Measurements from ENCODE around the gene TNS2. TPM values are rescaled to one million over a fixed set of nuclear protein-coding genes. Genes with fewer than 3 reads are reported as not detected.

Gene TNS2
- total and polyA plus RNA-seq, 2 of the 13 experiments (the other 11 are each of a cell fraction or from before 2014, with no cell fraction given), result 8.9 to 20.4 TPM

- TF ChIP-seq RXRA (CRISPR knock-in tag; IDR thresholded peaks at IDR 0.05) (peak; percentile 54; the same call in 1 of the 2 replicates), CEBPZ (IDR thresholded peaks at IDR 0.05; ENCODE audit: low read length) (no peak), ZNF816 (CRISPR knock-in tag; IDR thresholded peaks at IDR 0.05; ENCODE audit: borderline replicate concordance) (no peak), ONECUT2 (CRISPR knock-in tag; IDR thresholded peaks at IDR 0.05) (no peak), CREM (IDR thresholded peaks at IDR 0.05) (peak; percentile 17; the same call in 1 of the 2 replicates), CREM (CRISPR knock-in tag; IDR thresholded peaks at IDR 0.05) (no peak), TAF1 (CRISPR knock-in tag; IDR thresholded peaks at IDR 0.05) (peak; percentile 91), NBN (conservative IDR thresholded peaks at IDR 0.05) (no peak), HNRNPUL1 (IDR thresholded peaks at IDR 0.05; ENCODE audit: low read depth, low read length) (no peak), ZNF530 (CRISPR knock-in tag; IDR thresholded peaks at IDR 0.05; ENCODE audit: low read depth) (no peak), IRF9 (CRISPR knock-in tag; IDR thresholded peaks at IDR 0.05; ENCODE audit: borderline replicate concordance) (no peak; the same call in 1 of the 2 replicates), CREB1 (IDR thresholded peaks at IDR 0.05) (peak; percentile 76), CREB1 (CRISPR knock-in tag; IDR thresholded peaks at IDR 0.05) (peak; percentile 69), NFKB2 (CRISPR knock-in tag; IDR thresholded peaks at IDR 0.05; ENCODE audit: borderline replicate concordance) (no peak), ZNF160 (CRISPR knock-in tag; IDR thresholded peaks at IDR 0.05) (no peak), ZBTB8A (CRISPR knock-in tag; IDR thresholded peaks at IDR 0.05; ENCODE audit: borderline replicate concordance, low read depth) (no peak), SIX1 (CRISPR knock-in tag; IDR thresholded peaks at IDR 0.05; ENCODE audit: borderline replicate concordance) (no peak)
- TF ChIP-seq, protein P1, sequence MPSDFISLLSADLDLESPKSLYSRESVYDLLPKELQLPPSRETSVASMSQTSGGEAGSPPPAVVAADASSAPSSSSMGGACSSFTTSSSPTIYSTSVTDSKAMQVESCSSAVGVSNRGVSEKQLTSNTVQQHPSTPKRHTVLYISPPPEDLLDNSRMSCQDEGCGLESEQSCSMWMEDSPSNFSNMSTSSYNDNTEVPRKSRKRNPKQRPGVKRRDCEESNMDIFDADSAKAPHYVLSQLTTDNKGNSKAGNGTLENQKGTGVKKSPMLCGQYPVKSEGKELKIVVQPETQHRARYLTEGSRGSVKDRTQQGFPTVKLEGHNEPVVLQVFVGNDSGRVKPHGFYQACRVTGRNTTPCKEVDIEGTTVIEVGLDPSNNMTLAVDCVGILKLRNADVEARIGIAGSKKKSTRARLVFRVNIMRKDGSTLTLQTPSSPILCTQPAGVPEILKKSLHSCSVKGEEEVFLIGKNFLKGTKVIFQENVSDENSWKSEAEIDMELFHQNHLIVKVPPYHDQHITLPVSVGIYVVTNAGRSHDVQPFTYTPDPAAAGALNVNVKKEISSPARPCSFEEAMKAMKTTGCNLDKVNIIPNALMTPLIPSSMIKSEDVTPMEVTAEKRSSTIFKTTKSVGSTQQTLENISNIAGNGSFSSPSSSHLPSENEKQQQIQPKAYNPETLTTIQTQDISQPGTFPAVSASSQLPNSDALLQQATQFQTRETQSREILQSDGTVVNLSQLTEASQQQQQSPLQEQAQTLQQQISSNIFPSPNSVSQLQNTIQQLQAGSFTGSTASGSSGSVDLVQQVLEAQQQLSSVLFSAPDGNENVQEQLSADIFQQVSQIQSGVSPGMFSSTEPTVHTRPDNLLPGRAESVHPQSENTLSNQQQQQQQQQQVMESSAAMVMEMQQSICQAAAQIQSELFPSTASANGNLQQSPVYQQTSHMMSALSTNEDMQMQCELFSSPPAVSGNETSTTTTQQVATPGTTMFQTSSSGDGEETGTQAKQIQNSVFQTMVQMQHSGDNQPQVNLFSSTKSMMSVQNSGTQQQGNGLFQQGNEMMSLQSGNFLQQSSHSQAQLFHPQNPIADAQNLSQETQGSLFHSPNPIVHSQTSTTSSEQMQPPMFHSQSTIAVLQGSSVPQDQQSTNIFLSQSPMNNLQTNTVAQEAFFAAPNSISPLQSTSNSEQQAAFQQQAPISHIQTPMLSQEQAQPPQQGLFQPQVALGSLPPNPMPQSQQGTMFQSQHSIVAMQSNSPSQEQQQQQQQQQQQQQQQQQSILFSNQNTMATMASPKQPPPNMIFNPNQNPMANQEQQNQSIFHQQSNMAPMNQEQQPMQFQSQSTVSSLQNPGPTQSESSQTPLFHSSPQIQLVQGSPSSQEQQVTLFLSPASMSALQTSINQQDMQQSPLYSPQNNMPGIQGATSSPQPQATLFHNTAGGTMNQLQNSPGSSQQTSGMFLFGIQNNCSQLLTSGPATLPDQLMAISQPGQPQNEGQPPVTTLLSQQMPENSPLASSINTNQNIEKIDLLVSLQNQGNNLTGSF (CRISPR knock-in tag; IDR thresholded peaks at IDR 0.05), result 0 out of 2 replicates have a peak, but pooled peaks have one; percentile 60
These were observed 29.6 kb downstream of the TNS2 start, which contains the start of gene SPRYD3 (continued) for GRCh38 chr12:53079226-53080117.

Measured in HepG2 (cell line).